ENCODE data around the gene TESMIN.

GRCh38 chr11:68685656-68686380, 65.5 kb downstream of the TESMIN start:
- TF ChIP-seq POLR2AphosphoS5 (IDR thresholded peaks at IDR 0.05) (no peak), POLR2A (IDR thresholded peaks at IDR 0.05) (no peak), EP300 (IDR thresholded peaks at IDR 0.05; ENCODE audit: low read depth) (no peak)
- TF ChIP-seq, protein P1, sequence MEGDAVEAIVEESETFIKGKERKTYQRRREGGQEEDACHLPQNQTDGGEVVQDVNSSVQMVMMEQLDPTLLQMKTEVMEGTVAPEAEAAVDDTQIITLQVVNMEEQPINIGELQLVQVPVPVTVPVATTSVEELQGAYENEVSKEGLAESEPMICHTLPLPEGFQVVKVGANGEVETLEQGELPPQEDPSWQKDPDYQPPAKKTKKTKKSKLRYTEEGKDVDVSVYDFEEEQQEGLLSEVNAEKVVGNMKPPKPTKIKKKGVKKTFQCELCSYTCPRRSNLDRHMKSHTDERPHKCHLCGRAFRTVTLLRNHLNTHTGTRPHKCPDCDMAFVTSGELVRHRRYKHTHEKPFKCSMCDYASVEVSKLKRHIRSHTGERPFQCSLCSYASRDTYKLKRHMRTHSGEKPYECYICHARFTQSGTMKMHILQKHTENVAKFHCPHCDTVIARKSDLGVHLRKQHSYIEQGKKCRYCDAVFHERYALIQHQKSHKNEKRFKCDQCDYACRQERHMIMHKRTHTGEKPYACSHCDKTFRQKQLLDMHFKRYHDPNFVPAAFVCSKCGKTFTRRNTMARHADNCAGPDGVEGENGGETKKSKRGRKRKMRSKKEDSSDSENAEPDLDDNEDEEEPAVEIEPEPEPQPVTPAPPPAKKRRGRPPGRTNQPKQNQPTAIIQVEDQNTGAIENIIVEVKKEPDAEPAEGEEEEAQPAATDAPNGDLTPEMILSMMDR (IDR thresholded peaks at IDR 0.05): no peak

Measured in transverse colon (tissue), 4 donors.